ENCODE measurements around the gene SERPINB3.
"Not testable (repeated sequence)": the region's sequence is repeated elsewhere in the genome, so short reads cannot be mapped to it uniquely, and the experiment has no call there.

Gene SERPINB3

GRCh38 chr18:63661750-63662149 lies at the start of gene SERPINB3:
Gene SERPINB3, minus strand, starts transcription at chr18:63661893. Its CDS starts 677 bp downstream, at chr18:63661216.
- DNase-seq, result not testable (repeated sequence)

GRCh38 chr18:63708650-63709049 lies 47.0 kb upstream of the SERPINB3 start:
- no peak for DNase-seq

GRCh38 chr18:63707816-63708215 lies 46.1 kb upstream of the SERPINB3 start:
- no peak for DNase-seq

- no peak for DNase-seq
These were observed 43.7 kb upstream of the SERPINB3 start for GRCh38 chr18:63705401-63705800.

- DNase-seq, result no peak
These were observed 41.0 kb upstream of the SERPINB3 start, which contains the start of gene SERPINB11 for GRCh38 chr18:63702660-63703059. Gene SERPINB11, plus strand, starts transcription at chr18:63702960. Its CDS starts 7,234 bp downstream, at chr18:63710194.

GRCh38 chr18:63701952-63702351 lies 40.3 kb upstream of the SERPINB3 start:
- DNase-seq, result no peak

GRCh38 chr18:63700501-63700900 lies 38.8 kb upstream of the SERPINB3 start:
- DNase-seq, result no peak

GRCh38 chr18:63697097-63697660 lies 35.5 kb upstream of the SERPINB3 start:
- DNase-seq, result no peak

- DNase-seq, result no peak
These were observed 27.4 kb upstream of the SERPINB3 start for GRCh38 chr18:63689064-63689463.

GRCh38 chr18:63686871-63687270 lies 25.2 kb upstream of the SERPINB3 start:
- DNase-seq, result no peak

- DNase-seq, result no peak
These were observed 23.0 kb upstream of the SERPINB3 start for GRCh38 chr18:63684718-63685117.

- DNase-seq, result no peak
These were observed 22.2 kb upstream of the SERPINB3 start for GRCh38 chr18:63683890-63684289.

- no peak for DNase-seq
These were observed 21.5 kb upstream of the SERPINB3 start for GRCh38 chr18:63683152-63683551.

GRCh38 chr18:63681449-63682340 lies 20.0 kb upstream of the SERPINB3 start:
- no peak for DNase-seq

GRCh38 chr18:63679820-63680606 lies 18.3 kb upstream of the SERPINB3 start:
- DNase-seq, result no peak

- no peak for DNase-seq
These were observed 16.0 kb upstream of the SERPINB3 start for GRCh38 chr18:63677500-63678225.

- no peak for DNase-seq
These were observed 15.0 kb upstream of the SERPINB3 start for GRCh38 chr18:63676526-63677323.

- DNase-seq, result no peak
These were observed 2.9 kb upstream of the SERPINB3 start for GRCh38 chr18:63664571-63664970.

GRCh38 chr18:63658920-63659319 lies 2.8 kb downstream of the SERPINB3 start:
- DNase-seq, result not testable (repeated sequence)

GRCh38 chr18:63650271-63650670 lies 11.4 kb downstream of the SERPINB3 start:
- DNase-seq, result not testable (repeated sequence)

GRCh38 chr18:63648241-63648640 lies 13.5 kb downstream of the SERPINB3 start:
- DNase-seq, result no peak

- no peak for DNase-seq
These were observed 14.8 kb downstream of the SERPINB3 start for GRCh38 chr18:63646936-63647335.
